HCT116 (cell line): ENCODE measurements around the gene CDH4. TPM values are rescaled to one million over a fixed set of nuclear protein-coding genes. Genes with fewer than 3 reads are reported as not detected.

Experiments
- ATAC-seq: fragments of 200-7000 bp; cut with Tn5 transposase; 2 replicates; pipeline ENCODE4 v1.9.1; 2020; ENCODE audit warnings: mild to moderate bottlenecking, moderate library complexity
- BruUV-seq: library from RNA; stranded (reverse); fragments of 400-500 nt; replicated peaks from 2 replicates; lab custom pipeline; 2021; lab: Mats Ljungman, UMichigan
- CTCF ChIA-PET: fragments of 300-600 bp; sonication (Branson Sonifier 250); formaldehyde crosslinking; loops from one replicate; lab custom pipeline; 2021; ENCODE audit warnings: antibody characterized with exemption; lab: Charles Lee
- POLR2A ChIA-PET: fragments of 300-600, 350-600 bp; sonication (Branson Sonifier 250); formaldehyde crosslinking; loops from one replicate; lab custom pipeline; 2021; ENCODE audit warnings: antibody characterized with exemption; lab: Charles Lee
- RAD21 ChIA-PET, 2 experiments: fragments of 300-600 bp; sonication (Branson Sonifier 250); formaldehyde crosslinking; loops; one replicate each; lab custom pipeline; 2023; ENCODE audit warnings: low total read pairs in 2 of 2; ENCODE audit not compliant: uncharacterized antibody in 2 of 2, unreplicated experiment in 2 of 2, low non-redundant PET in 1 of 2; lab: Charles Lee
- DNase-seq: peaks from one replicate; pipeline ENCODE4 v3.0.0-alpha.2; 2010; ENCODE audit warnings: low read depth, low spot score
- H2AFZ ChIP-seq: fragments of 200-600 bp; shearing (Covaris generic), sonication (generic); 2 replicates; pipeline ENCODE4 v1.6.1; 2017; ENCODE audit warnings: low read depth, mixed run types, mixed read lengths, antibody characterized with exemption, low read length; ENCODE audit not compliant: poor library complexity, severe bottlenecking
- H3K27ac ChIP-seq: 2 replicates; pipeline ENCODE4 v1.5.1; 2012; ENCODE audit warnings: low read depth, low read length
- H3K27me3 ChIP-seq: fragments of 200-600 bp; sonication (generic); 2 replicates; pipeline ENCODE4 v1.6.1; 2016; ENCODE audit warnings: mixed run types, low read length, mixed read lengths; ENCODE audit not compliant: insufficient read depth
- H3K36me3 ChIP-seq, 2 experiments: fragments of 200-500 bp in 1 of 2; fragments of 200-600 bp in 1 of 2; sonication (Bioruptor generic) in 1 of 2; sonication (generic) in 1 of 2; 2 replicates each; pipeline versions ENCODE4 v1.5.1 to v1.6.1; 2014 to 2016; ENCODE audit warnings: low read length in 2 of 2, inconsistent platforms in 1 of 2, mixed read lengths in 1 of 2, mixed run types in 1 of 2; ENCODE audit not compliant: insufficient read depth in 2 of 2, control insufficient read depth in 1 of 2
- H3K4me1 ChIP-seq, 2 experiments: fragments of 200-600 bp in 1 of 2; sonication (generic) in 1 of 2; 2 replicates each; pipeline versions ENCODE4 v1.5.1 to v1.6.1; 2012 to 2017; ENCODE audit warnings: low read length in 2 of 2, inconsistent platforms in 1 of 2, mild to moderate bottlenecking in 1 of 2, mixed read lengths in 1 of 2, mixed run types in 1 of 2, moderate library complexity in 1 of 2; ENCODE audit not compliant: insufficient read depth in 2 of 2, control insufficient read depth in 1 of 2
- H3K4me2 ChIP-seq: fragments of 200-600 bp; sonication (generic); 2 replicates; pipeline ENCODE4 v1.6.1; 2017; ENCODE audit warnings: mixed run types, low read length, mixed read lengths
- H3K4me3 ChIP-seq, 2 experiments: fragments of 200-600 bp in 1 of 2; sonication (generic) in 1 of 2; replicated peaks in 1 of 2; 2 replicates each; pipeline ENCODE4 v1.5.1; 2011 to 2016; ENCODE audit warnings: low read length in 2 of 2, control low read depth in 1 of 2, low read depth in 1 of 2, mild to moderate bottlenecking in 1 of 2, mixed read lengths in 1 of 2, mixed run types in 1 of 2
- H3K79me2 ChIP-seq: fragments of 200-600 bp; sonication (generic); 2 replicates; pipeline ENCODE4 v1.6.1; 2017; ENCODE audit warnings: mild to moderate bottlenecking, mixed run types, low read length, moderate library complexity, mixed read lengths; ENCODE audit not compliant: insufficient read depth
- H3K9ac ChIP-seq: fragments of 200-600 bp; sonication (generic); 2 replicates; pipeline ENCODE4 v1.6.1; 2016; ENCODE audit warnings: low read length, mixed read lengths
- H3K9me2 ChIP-seq: fragments of 200-600 bp; sonication (generic), shearing (Covaris generic); 2 replicates; pipeline ENCODE4 v1.6.1; 2017; ENCODE audit warnings: mixed run types, mild to moderate bottlenecking, moderate library complexity; ENCODE audit not compliant: insufficient read depth
- H3K9me3 ChIP-seq, 2 experiments: fragments of 200-500 bp in 1 of 2; fragments of 200-600 bp in 1 of 2; sonication (Bioruptor generic) in 1 of 2; sonication (generic) in 1 of 2; 2 replicates each; pipeline ENCODE4 v1.6.1; 2014 to 2017; ENCODE audit warnings: low read length in 2 of 2, mixed read lengths in 2 of 2, inconsistent platforms in 1 of 2, low read depth in 1 of 2, mild to moderate bottlenecking in 1 of 2, mixed run types in 1 of 2, moderate library complexity in 1 of 2; ENCODE audit not compliant: control insufficient read depth in 1 of 2, insufficient read depth in 1 of 2
- H4K20me1 ChIP-seq: fragments of 200-600 bp; sonication (generic), shearing (Covaris generic); 2 replicates; pipeline ENCODE4 v1.6.1; 2017; ENCODE audit warnings: mixed run types, mild to moderate bottlenecking, moderate library complexity; ENCODE audit not compliant: insufficient read depth
- EGR1 ChIP-seq: IDR thresholded peaks from 2 replicates; pipeline ENCODE4 v1.6.1; 2012; ENCODE audit warnings: low read depth
- FOSL1 ChIP-seq: IDR thresholded peaks from 2 replicates; pipeline ENCODE4 v1.6.1; 2012; ENCODE audit warnings: low read depth
- SP1 ChIP-seq: IDR thresholded peaks from 2 replicates; pipeline ENCODE4 v1.6.1; 2012; ENCODE audit warnings: low read depth
- SRF ChIP-seq: IDR thresholded peaks from 2 replicates; pipeline ENCODE4 v1.6.1; 2012; ENCODE audit warnings: low read depth
- YY1 ChIP-seq: IDR thresholded peaks from 2 replicates; pipeline ENCODE4 v1.6.1; 2011; ENCODE audit warnings: low read length, low read depth, moderate library complexity, mild to moderate bottlenecking; ENCODE audit not compliant: insufficient replicate concordance; ENCODE audit errors: extremely low read depth
- ZFX ChIP-seq: fragments of 450-650 bp; IDR thresholded peaks from 2 replicates; pipeline ENCODE4 v1.6.1; 2017
- intact Hi-C: fragments of 100-400 bp; cut with micrococcal nuclease; formaldehyde crosslinking; loops from 2 replicates; pipeline ENCODE4 v1.10.0; 2022
- total RNA-seq: library from RNA; stranded (reverse); gene quantifications from one replicate; pipeline ENCODE4 v1.2.1, GENCODE V29; 2021; ENCODE audit not compliant: unreplicated experiment

CDH4 gene
- total RNA-seq, 1 experiment from 2014 or later = not detected

GRCh38 chr20:61746781-61747180 is 494.7 kb downstream of the CDH4 start:
- Histone ChIP-seq H3K4me1 (no peaks in the 10 kb centered on the region), H2AFZ (no peak overlapping the region), H3K79me2 (no peaks in the 10 kb centered on the region), H3K27ac (no peak overlapping the region), H3K36me3 (no peaks in the 10 kb centered on the region), H3K9me2 (no peaks in the 10 kb centered on the region), H3K9me3 (no peaks in the 10 kb centered on the region), H3K9ac (no peak overlapping the region), H4K20me1 (no peaks in the 10 kb centered on the region), H3K4me3 (no peak overlapping the region), H3K27me3 (peaks cover 15% of the 10 kb centered on the region), H3K4me2 (no peak overlapping the region)
- ChIA-PET CTCF (no interaction called here), POLR2A (no interaction called here), RAD21 (no interaction called here)
- intact Hi-C loops = no loop called here
- no peak for TF ChIP-seq ZFX
- TF ChIP-seq FOSL1 = no peak
- BruUV-seq = no TSS peak
- ATAC-seq (no peak), DNase-seq (no peak)

GRCh38 chr20:61748376-61748775 is 496.3 kb downstream of the CDH4 start:
- H3K27me3 ChIP-seq = peaks cover 14% of the 10 kb centered on the region
- H3K27ac ChIP-seq = no peak overlapping the region
- H3K4me3 ChIP-seq = no peak overlapping the region
- BruUV-seq = no TSS peak
- ChIA-PET RAD21 (no interaction called here), POLR2A (no interaction called here), CTCF (no interaction called here)
- no peaks in the 10 kb centered on the region for H4K20me1 ChIP-seq
- no peaks in the 10 kb centered on the region for H3K9me2 ChIP-seq
- ATAC-seq (no peak), DNase-seq (no peak)
- no peaks in the 10 kb centered on the region for H3K79me2 ChIP-seq
- H2AFZ ChIP-seq = no peak overlapping the region
- H3K9me3 ChIP-seq = no peaks in the 10 kb centered on the region
- no peak for TF ChIP-seq EGR1
- no peak for TF ChIP-seq YY1
- no peak for TF ChIP-seq SP1
- TF ChIP-seq SRF = no peak
- H3K9ac ChIP-seq = no peak overlapping the region
- no peak overlapping the region for H3K4me2 ChIP-seq
- no peaks in the 10 kb centered on the region for H3K36me3 ChIP-seq
- no peaks in the 10 kb centered on the region for H3K4me1 ChIP-seq
- intact Hi-C loops = no loop called here
